ENCODE results near the gene ACADSB. TPM values are rescaled to one million over a fixed set of nuclear protein-coding genes. Genes with fewer than 3 reads are reported as not detected.

The ACADSB gene
- total RNA-seq, 1 experiment from 2014 or later, result 12.8 TPM

- Histone ChIP-seq H3K27me3 (ENCODE audit: insufficient read depth, low read depth) (no peaks in the 10 kb centered on the region), H3K36me3 (ENCODE audit: low read depth) (no peaks in the 10 kb centered on the region), H3K9me3 (ENCODE audit: insufficient read depth, low read depth) (no peaks in the 10 kb centered on the region), H2AFZ (no peak overlapping the region), H3K4me1 (replicated peaks; ENCODE audit: insufficient read depth) (no peaks in the 10 kb centered on the region), H4K20me1 (ENCODE audit: insufficient read depth) (no peaks in the 10 kb centered on the region), H3K9me2 (ENCODE audit: insufficient read depth) (no peaks in the 10 kb centered on the region), H3K79me2 (ENCODE audit: low read depth) (no peaks in the 10 kb centered on the region), H3K4me3 (no peak overlapping the region), H3K4me2 (no peak overlapping the region), H3F3A (ENCODE audit: insufficient read depth, low read depth) (no peaks in the 10 kb centered on the region), H3K27ac (no peak overlapping the region)
- TF ChIP-seq EZH2 (IDR thresholded peaks at IDR 0.05; ENCODE audit: low read depth), result no peak
- TF ChIP-seq CTCF (conservative IDR thresholded peaks at IDR 0.05), result no peak; the same call in 1 of the 2 replicates
- no peak for DNase-seq
- CTCF ChIA-PET, result no interaction called here
- BruUV-seq (replicated peaks), result no TSS peak
- POLR2A ChIA-PET (ENCODE audit: unreplicated experiment), result no interaction called here
- intact Hi-C loops (cut with micrococcal nuclease; ENCODE audit: unreplicated experiment), result no loop called here
These were observed 12.7 kb downstream of the ACADSB start for GRCh38 chr10:123021517-123021916.

GRCh38 chr10:123024540-123024939 is 15.7 kb downstream of the ACADSB start:
- H3K79me2 ChIP-seq (ENCODE audit: low read depth), result no peaks in the 10 kb centered on the region

GRCh38 chr10:123026302-123026701 is 17.5 kb downstream of the ACADSB start:
- Histone ChIP-seq H3K79me2 (ENCODE audit: low read depth) (no peaks in the 10 kb centered on the region), H4K20me1 (ENCODE audit: insufficient read depth) (no peaks in the 10 kb centered on the region), H3K27me3 (ENCODE audit: insufficient read depth, low read depth) (no peaks in the 10 kb centered on the region), H2AFZ (no peak overlapping the region), H3K27ac (no peak overlapping the region), H3F3A (ENCODE audit: insufficient read depth, low read depth) (no peaks in the 10 kb centered on the region), H3K4me1 (replicated peaks; ENCODE audit: insufficient read depth) (no peaks in the 10 kb centered on the region), H3K36me3 (ENCODE audit: low read depth) (no peaks in the 10 kb centered on the region), H3K4me3 (no peak overlapping the region), H3K9me3 (ENCODE audit: insufficient read depth, low read depth) (no peaks in the 10 kb centered on the region), H3K4me2 (no peak overlapping the region), H3K9me2 (ENCODE audit: insufficient read depth) (no peaks in the 10 kb centered on the region)
- POLR2A ChIA-PET (ENCODE audit: unreplicated experiment), result no interaction called here
- TF ChIP-seq CTCF (conservative IDR thresholded peaks at IDR 0.05), result no peak
- TF ChIP-seq EZH2 (IDR thresholded peaks at IDR 0.05; ENCODE audit: low read depth), result no peak
- DNase-seq, result no peak
- intact Hi-C loops (cut with micrococcal nuclease; ENCODE audit: unreplicated experiment), result no loop called here
- no TSS peak for BruUV-seq (replicated peaks)
- CTCF ChIA-PET, result no interaction called here

More at GRCh38 chr10:123024540-123024939, 15.7 kb downstream of the ACADSB start:
- no peaks in the 10 kb centered on the region for H4K20me1 ChIP-seq (ENCODE audit: insufficient read depth)
- H3K9me3 ChIP-seq (ENCODE audit: insufficient read depth, low read depth), result no peaks in the 10 kb centered on the region
- no peaks in the 10 kb centered on the region for H3K36me3 ChIP-seq (ENCODE audit: low read depth)
- H3K9me2 ChIP-seq (ENCODE audit: insufficient read depth), result no peaks in the 10 kb centered on the region
- no peak overlapping the region for H2AFZ ChIP-seq
- no peak overlapping the region for H3K4me3 ChIP-seq
- H3F3A ChIP-seq (ENCODE audit: insufficient read depth, low read depth), result no peaks in the 10 kb centered on the region
- TF ChIP-seq CTCF (conservative IDR thresholded peaks at IDR 0.05), result no peak
- TF ChIP-seq EZH2 (IDR thresholded peaks at IDR 0.05; ENCODE audit: low read depth), result no peak
- ChIA-PET CTCF (no interaction called here), POLR2A (ENCODE audit: unreplicated experiment) (no interaction called here)
- H3K27ac ChIP-seq, result no peak overlapping the region
- no peak overlapping the region for H3K4me2 ChIP-seq
- no peaks in the 10 kb centered on the region for H3K4me1 ChIP-seq (replicated peaks; ENCODE audit: insufficient read depth)
- H3K27me3 ChIP-seq (ENCODE audit: insufficient read depth, low read depth), result no peaks in the 10 kb centered on the region
- intact Hi-C loops (cut with micrococcal nuclease; ENCODE audit: unreplicated experiment), result no loop called here
- no TSS peak for BruUV-seq (replicated peaks)
- DNase-seq, result no peak
